Hematopoietic multipotent progenitor cell treated with erythropoietin and hydrocortisone succinate and interleukin-3 and kit ligand, for 8 days (in vitro differentiated cells): ENCODE data around the gene ACTN4.
A peak's percentile ranks its signal among the peaks of the same experiment; 100 is the strongest.
"Not testable (repeated sequence)": the region's sequence is repeated elsewhere in the genome, so short reads cannot be mapped to it uniquely, and the experiment has no call there.

Experiments used
- DNase-seq: peaks from one replicate; pipeline ENCODE4 v3.0.0-alpha.2; 2015

Gene ACTN4

DNA sequence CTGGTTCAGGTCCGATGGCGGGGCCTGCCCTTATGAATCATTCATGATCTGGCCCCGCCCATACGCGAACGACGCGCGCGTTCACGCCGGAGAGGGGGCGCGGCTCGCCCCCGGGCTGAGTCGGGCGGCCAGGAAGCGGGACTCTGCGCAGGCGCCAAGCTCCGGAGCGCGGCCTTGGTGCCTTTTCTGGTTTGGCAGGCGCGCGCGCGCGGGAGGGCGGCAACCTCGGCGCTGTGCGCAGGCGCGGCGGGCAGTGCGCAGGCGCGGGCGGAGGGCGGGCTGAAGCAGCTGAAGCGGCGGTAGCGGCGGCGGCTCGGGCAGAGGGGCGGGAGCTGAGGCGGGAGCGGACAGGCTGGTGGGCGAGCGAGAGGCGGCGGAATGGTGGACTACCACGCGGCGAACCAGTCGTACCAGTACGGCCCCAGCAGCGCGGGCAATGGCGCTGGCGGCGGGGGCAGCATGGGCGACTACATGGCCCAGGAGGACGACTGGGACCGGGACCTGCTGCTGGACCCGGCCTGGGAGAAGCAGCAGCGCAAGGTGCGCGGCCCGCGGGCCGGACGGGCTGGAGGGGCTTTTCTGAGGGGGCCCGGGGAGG, at the start of gene ACTN4:
Gene ACTN4 (plus strand): TSS at position 282 of the 598 bp plus-strand sequence. CDS start 97 bp downstream, at position 379.
- DNase-seq, result peak; percentile 96

DNA sequence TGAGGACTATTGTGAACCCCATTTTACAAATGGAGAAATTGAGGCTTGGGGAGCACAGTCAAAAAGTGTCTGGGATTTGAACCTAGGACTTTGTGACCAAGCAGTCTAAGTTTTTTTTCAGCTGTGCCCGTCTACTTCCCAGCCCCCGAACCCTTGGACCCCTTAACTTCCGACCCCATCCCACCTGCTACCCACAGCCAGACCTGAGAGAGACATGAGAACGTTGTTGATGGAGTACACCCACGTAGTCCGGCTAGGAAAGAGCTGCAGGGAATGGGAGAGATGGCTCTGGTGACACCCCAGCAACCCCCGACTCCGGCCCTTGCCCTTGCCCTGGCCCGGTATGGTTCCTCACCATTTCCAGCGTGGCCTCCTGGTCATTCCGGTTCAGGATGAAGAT, 47.7 kb upstream of the ACTN4 start:
- no peak for DNase-seq

DNA sequence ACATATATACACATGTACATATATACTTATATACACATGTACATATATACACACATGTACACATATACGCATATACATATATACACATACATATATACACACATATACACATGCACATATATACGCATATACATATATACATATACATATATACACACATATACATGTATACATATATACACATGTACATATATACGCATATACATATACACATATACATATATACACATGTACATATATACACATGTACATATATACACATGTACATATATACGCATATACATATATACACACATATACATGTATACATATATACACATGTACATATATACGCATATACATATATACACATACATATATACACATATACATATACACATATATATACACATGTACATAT, 44.6 kb upstream of the ACTN4 start:
- not testable (repeated sequence) for DNase-seq

DNA sequence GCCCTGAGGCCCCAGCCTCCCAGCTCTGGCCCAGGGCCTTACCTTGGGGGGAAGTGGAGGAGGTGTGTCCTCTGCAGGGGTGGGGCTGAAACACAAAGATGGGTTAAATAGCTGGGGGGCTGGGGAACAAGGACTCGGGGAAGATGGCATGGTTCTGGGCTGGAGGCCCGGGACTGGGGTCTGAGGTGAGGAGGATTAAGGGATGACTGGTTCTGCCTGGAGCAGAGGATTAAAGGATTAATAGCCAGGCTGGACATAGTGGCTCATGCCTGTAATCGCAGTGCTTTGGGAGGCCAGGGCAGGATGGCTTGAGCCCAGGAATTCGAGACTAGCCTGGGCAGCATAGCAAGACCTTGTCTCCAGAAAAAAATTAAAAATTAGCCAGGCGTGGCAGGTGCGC, 41.3 kb upstream of the ACTN4 start:
- no peak for DNase-seq

DNA sequence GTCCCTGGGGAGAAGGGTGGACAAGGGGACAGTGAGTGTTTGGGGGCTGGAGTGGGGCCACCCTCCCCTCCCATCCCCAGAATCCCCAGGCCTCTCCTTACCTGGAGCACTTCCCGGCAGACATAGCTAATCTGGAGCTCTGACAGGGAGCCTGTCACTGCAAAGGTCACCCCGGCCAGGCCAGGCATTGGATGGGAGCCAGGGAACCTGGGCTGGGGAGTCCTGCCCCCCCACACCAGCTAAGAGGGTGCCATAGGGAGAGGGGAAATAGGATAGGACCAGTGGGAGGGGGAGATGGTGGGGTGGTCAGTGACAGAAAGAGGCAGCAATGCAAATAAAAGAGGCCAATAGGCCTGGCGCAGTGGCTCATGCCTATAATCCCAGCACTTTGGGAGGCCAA, 33.2 kb upstream of the ACTN4 start:
- no peak for DNase-seq

DNA sequence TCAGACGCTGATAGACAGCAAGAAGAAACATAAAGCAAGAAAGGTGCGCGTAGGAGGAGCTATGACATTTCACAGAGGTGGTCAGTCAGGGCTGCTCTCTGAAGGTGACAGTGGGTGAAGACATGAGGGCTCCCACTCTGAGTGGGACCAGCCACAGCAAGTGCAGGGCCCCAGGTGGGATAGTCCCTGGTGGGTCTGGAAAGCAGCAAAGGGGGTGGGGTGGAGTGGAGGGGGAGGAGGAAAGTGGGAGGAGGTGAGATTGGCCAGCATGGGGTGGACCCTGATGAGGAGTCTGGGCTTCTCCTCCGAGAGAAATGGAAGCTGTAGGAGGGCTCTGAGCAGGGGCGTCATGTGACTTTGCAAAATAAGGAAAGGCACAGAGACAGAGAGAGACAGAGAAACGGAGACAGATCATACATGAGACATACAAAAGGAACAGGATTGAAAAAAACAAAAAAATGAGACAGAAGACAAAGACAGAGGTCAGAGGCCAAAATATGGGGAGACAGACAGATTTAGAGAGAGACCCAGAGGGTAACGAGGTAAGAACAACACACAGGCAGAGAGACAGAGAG, 32.4 kb upstream of the ACTN4 start:
- no peak for DNase-seq

DNA sequence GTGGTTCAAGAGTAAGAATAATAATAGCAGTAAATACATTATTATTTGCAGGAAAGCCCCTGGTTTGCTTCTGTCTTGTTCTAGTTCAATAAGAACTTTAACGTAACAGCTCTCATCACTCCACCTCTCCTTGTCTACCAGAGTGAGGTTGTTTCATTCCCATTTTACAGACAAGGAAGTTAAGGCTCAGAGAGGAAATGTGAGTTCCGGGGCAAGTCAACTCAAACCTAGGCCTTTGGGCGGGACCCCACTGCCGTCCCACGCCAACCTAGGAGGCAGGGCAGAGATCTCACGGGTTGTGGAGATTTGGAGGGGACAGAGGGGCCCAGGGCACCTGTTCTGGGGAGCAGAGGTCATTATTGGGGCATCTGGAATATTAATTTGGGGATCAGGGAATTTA, 31.2 kb upstream of the ACTN4 start:
- DNase-seq, result no peak

DNA sequence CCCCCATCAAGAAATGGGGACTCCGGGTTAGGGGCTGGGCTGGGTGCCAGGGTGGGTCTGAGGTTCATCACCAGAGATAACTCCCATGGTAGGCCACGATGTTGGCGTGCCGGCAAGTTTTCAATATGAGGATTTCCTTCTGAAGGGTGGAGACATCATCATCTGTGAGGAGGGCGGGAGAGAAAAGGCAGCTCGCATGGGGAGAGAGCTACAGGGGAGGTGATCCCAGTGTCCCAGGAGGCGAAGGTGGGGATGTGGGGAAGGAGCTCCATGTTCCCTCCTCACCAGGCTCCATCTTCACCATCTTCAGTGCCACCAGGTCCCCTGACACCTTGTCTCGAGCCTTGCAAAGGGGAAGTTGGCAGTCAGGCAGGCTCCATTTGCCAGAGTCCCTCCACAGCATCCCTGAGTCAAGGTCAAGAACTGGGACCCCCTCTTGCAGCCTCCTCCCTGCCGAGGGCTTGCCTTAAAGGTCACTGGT, 30.1 kb upstream of the ACTN4 start:
- peak; percentile 16 for DNase-seq

DNA sequence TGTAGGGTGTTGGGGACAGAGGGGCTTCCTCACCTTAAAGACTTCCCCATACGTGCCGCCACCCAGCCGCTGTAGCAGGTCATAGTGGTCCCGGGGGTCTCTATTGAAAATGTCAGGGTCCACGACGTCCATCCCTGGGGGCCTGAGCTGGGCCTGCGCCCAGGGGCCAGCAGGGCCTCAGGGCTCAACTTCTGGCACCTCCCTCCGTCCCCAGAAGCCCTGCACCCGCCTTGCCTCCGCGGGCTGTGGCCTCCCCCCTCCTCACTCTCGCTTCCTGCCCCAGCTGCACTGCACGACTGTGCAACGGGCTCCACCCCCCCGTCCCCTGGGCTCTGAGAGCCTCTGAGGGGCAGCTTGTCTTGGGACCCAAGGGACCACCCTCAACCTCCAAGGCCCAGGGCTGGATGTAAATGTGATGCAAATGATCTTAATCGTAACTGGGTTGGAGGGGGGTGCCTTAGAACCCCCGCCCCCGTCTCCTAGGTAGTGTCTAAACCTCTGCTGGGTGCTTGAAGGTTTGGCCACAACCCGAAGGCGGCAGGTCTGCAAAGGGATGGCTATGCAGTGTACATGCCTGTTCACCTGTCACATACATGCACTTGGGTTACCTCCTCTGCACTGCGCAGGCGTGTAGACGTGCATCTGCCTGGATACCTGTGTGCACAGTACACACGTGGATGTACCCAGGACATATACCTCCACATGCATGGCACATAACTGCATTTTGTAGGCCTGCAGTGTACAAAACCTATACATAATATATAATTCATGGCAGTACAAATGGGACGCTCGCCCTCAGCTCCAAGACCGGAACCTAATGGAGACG, 29.5 kb upstream of the ACTN4 start, which contains the start of gene MAP4K1:
Gene MAP4K1 (minus strand): TSS at position 190 of the 826 bp plus-strand sequence. CDS start 58 bp downstream, at position 132.
- peak; percentile 50 for DNase-seq

DNA sequence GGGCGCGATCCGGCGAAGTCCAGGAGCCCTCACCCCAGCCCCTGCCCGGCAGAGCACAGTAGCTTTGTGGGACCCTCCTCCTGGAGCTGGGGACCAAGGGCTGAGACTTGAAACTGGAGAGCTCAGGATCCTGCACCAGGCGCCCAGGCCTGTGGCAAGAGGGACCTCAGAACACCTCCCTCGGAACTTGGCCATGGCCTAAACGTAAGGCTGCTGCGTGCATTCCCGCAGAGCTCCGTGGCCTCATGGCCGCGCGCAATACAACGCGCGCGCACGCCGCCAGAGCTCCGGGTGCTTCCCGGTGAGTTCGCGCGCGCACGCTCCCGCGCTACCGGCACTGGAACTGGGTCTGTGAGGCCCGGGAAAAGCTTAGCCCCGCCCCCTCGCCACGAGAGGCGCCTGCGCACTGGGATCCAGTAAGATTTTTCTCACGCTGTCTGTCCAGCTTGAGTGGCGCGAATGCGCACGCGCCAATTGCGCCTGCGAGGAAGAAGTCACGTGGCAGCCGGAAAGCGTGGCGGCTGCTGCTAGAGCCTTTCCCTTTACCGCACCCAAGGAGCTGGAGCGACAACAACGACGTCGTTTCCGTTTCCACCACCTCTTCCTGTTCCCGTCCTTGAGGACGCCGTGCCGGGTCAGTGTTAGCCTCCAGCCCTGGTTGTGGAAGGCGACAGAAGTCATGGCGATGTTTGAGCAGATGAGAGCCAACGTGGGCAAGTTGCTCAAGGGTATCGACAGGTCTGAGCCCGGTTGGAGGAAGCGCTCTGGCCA, 28.7 kb upstream of the ACTN4 start, which contains the start of gene EIF3K:
Gene EIF3K (plus strand): TSS at position 599 of the 771 bp plus-strand sequence. CDS start 81 bp downstream, at position 680.
- peak; percentile 99 for DNase-seq

DNA sequence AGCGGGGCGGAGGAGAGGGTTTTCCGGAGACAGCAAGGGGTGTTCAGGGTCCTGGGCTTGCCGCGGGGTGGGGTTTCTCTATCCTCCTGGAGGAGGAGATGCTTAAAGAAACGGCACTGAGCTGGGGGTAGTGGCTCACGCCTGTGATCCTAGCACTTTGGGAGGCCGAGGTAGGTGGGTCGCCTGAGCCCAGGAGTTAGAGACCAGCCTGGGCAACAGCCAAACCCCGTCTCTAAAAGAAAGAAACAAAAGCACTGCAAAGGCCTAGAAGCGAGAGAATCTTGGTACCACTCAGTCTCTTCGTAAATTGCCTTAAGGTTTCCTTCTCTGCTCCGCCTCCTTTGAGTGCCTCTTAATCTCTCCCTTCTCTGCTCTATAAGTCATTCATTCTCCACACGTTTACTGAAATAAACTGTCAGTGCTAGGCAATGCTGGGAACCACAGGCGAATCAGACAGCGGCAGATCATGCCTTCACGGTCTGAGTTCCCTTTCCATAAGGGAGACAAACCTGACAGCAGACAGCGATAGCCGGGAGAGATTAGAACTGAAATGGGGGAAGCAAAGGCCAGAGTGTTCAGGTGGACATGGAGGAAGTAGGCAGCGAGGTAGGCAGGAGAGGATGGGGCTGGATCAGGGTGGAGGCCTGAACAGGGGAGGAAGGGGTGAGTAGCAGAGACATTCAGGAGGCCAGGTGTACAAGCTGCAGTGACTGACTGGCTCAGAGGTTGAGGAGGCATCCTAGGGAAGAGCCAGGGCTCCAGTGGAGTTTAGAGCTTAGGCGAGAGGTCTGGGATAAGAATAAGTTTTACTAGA, 27.9 kb upstream of the ACTN4 start:
- no peak for DNase-seq

DNA sequence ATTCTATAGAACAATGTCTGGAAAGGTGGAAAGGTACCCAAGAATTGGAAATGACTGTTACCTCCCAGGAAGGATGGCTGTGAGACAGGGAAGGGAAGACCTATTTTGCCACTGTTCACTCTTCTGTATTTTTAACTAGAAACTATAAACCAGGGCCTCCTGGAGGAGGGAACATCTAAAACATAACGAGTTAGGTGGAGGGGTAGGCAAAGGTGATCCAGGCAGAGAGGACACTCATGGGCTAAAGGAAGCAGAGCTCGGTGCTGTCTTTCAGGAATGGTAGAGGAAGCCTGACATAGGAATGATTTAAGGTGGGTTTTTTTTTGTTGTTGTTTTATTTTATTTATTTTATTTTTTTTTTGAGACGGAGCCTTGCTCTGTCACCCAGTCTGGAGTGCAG, 22.6 kb upstream of the ACTN4 start:
- no peak for DNase-seq

DNA sequence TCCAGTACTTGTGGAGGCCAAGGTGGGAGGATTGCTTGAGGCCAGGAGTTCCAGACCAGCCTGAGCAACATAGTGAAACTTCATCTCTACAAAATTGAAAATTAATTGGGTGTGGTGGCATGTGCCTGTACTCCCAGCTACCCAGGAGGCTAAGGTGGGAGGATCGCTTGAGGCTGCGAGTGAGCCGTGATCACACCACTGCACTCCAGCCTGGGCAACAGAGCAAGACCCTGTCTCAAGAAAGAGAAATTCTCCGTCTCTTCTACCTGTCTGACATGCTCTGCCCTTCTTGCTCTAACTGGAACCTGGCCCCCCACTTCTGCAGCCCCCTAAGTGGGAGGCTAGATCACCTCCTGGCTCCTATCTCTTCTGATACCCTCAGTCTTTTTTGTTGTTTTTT, 21.0 kb upstream of the ACTN4 start:
- DNase-seq, result no peak

DNA sequence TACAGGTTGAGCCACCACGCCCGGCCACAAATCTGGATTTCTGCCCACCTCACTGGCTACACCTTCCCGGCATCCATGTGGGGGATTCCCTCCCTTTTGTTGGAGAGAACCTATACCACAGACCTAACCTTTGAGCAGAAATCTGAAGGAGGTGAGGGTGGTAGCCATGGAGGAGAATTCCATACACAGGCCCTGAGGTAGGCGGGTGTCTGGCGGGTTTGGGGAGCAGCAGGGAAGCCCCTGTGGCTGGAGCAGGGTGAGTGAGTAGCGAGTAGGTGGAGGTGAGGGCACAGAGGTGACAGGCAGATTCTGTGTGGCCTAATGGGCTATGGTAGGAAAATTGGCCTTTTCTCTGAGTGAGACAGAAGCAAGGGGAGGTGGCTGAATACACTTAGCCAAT, 17.9 kb upstream of the ACTN4 start:
- DNase-seq, result no peak

DNA sequence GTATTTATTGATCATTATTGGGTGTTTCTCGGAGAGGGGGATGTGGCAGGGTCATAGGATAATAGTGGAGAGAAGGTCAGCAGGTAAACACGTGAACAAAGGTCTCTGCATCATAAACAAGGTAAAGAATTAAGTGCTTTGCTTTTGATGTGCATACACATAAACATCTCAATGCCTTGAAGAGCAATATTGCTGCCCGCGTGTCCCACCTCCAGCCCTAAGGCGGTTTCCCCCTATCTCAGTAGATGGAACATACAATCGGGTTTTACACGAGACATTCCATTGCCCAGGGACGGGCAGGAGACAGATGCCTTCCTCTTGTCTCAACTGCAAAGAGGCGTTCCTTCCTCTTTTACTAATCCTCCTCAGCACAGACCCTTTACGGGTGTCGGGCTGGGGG, 16.1 kb upstream of the ACTN4 start:
- DNase-seq, result not testable (repeated sequence)

DNA sequence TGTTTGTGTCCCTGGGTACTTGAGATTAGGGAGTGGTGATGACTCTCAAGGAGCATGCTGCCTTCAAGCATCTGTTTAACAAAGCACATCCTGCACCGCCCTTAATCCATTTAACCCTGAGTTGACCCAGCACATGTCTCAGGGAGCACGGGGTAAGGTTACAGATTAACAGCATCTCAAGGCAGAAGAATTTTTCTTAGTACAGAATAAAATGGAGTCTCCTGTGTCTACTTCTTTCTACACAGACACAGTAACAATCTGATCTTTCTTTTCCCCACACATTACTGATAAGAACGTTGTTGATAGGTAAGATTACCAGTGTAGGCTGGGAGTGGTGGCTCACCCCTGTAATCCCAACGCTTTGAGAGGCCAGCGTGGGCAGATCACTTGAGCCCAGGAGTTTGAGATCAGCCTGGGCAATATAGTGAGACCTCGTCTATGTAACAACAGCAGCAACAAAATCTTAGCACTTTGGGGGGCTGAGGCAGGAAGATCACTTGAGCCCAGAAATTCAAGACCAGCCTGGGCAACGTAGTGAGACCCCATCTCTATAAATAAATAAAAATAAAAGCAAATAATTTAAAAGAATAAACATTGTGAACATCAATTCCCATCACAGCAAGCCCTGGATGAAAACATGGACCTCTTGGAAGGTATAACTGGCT, 15.5 kb upstream of the ACTN4 start:
- not testable (repeated sequence) for DNase-seq

DNA sequence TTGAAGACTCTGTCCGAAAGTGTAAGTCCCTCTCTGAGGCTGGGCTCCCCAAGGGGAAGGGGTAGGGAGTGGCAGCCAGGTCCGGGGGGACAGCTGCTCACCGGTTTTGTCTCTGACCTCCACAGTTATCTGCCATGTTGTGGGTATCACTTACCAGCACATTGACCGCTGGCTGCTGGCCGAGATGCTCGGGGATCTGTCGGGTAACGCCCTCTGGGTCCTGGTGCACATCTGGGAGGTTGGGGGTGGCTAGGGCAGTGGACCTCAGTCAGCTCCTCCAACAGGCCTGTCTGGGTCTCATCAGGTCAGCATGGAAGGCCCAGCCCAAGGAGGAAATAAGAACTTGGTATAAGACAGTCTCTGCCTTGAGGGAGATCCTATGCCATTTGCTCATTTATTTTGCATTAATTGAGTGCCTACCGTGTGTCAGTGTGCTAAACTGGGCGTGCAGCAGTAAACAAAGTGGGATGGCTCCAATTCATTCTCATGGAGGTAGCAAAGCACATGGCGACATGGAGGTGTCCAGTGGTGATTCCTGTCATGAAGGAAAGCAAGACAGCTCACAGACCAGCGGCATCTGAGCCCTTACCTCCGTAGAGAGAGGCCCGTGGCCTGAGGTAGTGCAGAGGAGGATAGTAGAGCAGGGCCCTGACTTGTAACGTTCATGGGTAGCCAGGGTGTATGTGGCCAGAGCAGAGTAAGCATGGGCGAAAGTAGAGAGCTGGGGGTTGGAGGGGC, 14.8 kb upstream of the ACTN4 start:
- DNase-seq, result peak; percentile 20

DNA sequence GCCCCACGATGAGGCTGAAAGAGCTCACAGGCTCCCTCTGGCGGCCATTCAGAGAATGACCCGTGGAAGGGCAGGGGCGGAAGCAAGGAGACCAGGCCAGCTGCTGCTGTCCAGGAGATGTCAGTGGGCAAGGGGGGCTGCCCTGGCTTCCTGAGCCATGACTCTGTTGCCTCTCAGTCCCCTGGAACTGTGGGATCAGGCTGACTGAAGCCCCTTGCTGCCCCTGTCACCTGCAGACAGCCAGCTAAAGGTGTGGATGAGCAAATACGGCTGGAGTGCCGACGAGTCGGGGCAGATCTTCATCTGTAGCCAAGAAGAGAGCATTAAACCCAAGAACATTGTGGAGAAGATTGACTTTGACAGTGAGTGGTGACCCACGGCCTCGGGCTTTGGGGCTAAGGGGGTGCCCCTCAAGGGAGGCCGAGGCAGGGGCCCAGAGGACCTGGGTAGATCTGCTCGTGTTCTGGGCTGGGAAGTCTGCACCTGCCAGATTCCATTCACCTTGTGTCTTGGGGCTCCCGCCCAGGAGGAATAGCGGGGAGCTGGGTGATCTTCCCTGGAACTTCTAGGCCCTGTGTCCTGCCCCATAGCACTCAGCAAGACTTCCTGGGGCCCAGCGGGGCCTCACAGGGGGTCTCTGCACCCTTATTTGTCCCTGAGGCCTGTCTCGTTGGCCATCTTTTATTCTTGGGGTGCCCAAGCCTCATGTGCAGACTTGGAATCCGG, 12.5 kb upstream of the ACTN4 start:
- DNase-seq, result peak; percentile 77

DNA sequence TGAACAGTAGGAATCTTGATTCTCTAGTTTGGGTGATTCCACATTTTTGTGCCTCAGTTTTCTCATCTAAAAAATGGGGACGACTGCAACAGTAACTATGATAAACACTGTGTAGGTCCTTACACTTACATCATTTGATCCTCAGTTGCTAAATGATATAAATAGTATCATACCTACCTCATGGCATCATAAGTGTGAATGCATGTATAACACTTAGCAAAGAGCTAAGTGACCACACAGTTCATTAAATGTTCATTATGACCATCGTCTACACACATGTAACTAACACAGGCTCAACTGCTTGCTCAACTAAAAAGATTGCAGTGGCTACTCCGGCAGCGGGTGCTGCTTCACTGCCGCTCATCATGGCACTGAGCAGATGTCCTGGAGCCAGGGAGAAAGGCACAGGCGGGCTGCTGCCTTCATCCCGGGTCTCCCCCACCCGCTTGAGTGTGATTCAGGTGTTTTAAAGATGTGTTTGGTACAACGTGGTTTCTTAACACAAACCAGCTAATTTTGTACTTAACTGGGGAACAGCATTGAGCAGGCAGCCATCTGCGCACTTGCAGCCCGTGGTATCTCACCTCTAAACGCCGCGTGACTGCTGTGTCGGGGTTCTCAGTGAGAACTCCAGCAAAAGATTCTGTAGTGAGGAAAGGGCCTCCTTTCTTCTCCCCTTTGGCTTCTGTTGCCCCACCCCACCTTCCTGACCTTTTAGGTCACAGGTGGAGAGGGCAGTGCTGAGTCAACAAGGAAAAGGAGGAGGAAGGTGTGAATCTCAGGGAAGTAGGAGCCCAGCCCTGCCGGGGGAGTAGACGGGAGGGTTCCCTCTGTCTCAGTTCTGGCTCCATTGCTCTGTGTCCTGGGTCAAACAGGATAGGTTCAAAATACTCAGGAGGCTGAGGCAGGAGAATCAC, 11.7 kb upstream of the ACTN4 start:
- DNase-seq, result no peak
